GM21381 (cell line): Measurements from ENCODE around the gene SMYD3.
"Not testable (repeated sequence)": the region's sequence is repeated elsewhere in the genome, so short reads cannot be mapped to it uniquely, and the experiment has no call there.

Source experiments
- ATAC-seq: cut with Tn5 transposase; IDR thresholded peaks from one replicate; pipeline ENCODE4 v1.9.1; 2021; ENCODE audit warnings: mild to moderate bottlenecking, moderate library complexity; ENCODE audit not compliant: unreplicated experiment

SMYD3 gene

GRCh38 chr1:245763873-245764331, 743.2 kb downstream of the SMYD3 start:
- ATAC-seq, result no peak

- no peak for ATAC-seq
Observed at GRCh38 chr1:245762396-245762910, 744.6 kb downstream of the SMYD3 start.

- ATAC-seq, result no peak
Observed at GRCh38 chr1:245760301-245760700, 746.8 kb downstream of the SMYD3 start.

GRCh38 chr1:245754463-245754961, 752.6 kb downstream of the SMYD3 start:
- ATAC-seq, result no peak

- ATAC-seq, result no peak
Observed at GRCh38 chr1:245753807-245754206, 753.3 kb downstream of the SMYD3 start.

GRCh38 chr1:245752561-245752960, 754.5 kb downstream of the SMYD3 start:
- no peak for ATAC-seq

- ATAC-seq, result no peak
Observed at GRCh38 chr1:245751726-245752470, 755.2 kb downstream of the SMYD3 start.

GRCh38 chr1:245751116-245751515, 756.0 kb downstream of the SMYD3 start:
- no peak for ATAC-seq

GRCh38 chr1:245750261-245750660, 756.8 kb downstream of the SMYD3 start:
- ATAC-seq, result no peak

GRCh38 chr1:245749053-245749452, 758.0 kb downstream of the SMYD3 start:
- no peak for ATAC-seq

GRCh38 chr1:245748646-245749045, 758.4 kb downstream of the SMYD3 start:
- ATAC-seq, result no peak

- ATAC-seq, result no peak
Observed at GRCh38 chr1:245748240-245748639, 758.8 kb downstream of the SMYD3 start.

GRCh38 chr1:245742896-245743295, 764.2 kb downstream of the SMYD3 start:
- ATAC-seq, result no peak

- ATAC-seq, result not testable (repeated sequence)
Observed at GRCh38 chr1:245740336-245740735, 766.7 kb downstream of the SMYD3 start.

- no peak for ATAC-seq
Observed at GRCh38 chr1:245730801-245731200, 776.3 kb downstream of the SMYD3 start.

GRCh38 chr1:245728035-245728434, 779.0 kb downstream of the SMYD3 start:
- not testable (repeated sequence) for ATAC-seq

GRCh38 chr1:245721488-245721887, 785.6 kb downstream of the SMYD3 start:
- no peak for ATAC-seq

GRCh38 chr1:245718951-245719350, 788.1 kb downstream of the SMYD3 start:
- no peak for ATAC-seq

GRCh38 chr1:245718123-245718522, 789.0 kb downstream of the SMYD3 start:
- no peak for ATAC-seq

- ATAC-seq, result no peak
Observed at GRCh38 chr1:245717611-245718010, 789.5 kb downstream of the SMYD3 start.

GRCh38 chr1:245716561-245716960, 790.5 kb downstream of the SMYD3 start:
- no peak for ATAC-seq

- ATAC-seq, result no peak
Observed at GRCh38 chr1:245715970-245716369, 791.1 kb downstream of the SMYD3 start.
